HG03139 (cell line): ENCODE data around the gene FBXL17.
"Not testable (repeated sequence)": the region's sequence is repeated elsewhere in the genome, so short reads cannot be mapped to it uniquely, and the experiment has no call there.

Source experiments
- ATAC-seq: cut with Tn5 transposase; IDR thresholded peaks from one replicate; pipeline ENCODE4 v1.9.1; 2021; ENCODE audit not compliant: unreplicated experiment

Gene FBXL17

DNA sequence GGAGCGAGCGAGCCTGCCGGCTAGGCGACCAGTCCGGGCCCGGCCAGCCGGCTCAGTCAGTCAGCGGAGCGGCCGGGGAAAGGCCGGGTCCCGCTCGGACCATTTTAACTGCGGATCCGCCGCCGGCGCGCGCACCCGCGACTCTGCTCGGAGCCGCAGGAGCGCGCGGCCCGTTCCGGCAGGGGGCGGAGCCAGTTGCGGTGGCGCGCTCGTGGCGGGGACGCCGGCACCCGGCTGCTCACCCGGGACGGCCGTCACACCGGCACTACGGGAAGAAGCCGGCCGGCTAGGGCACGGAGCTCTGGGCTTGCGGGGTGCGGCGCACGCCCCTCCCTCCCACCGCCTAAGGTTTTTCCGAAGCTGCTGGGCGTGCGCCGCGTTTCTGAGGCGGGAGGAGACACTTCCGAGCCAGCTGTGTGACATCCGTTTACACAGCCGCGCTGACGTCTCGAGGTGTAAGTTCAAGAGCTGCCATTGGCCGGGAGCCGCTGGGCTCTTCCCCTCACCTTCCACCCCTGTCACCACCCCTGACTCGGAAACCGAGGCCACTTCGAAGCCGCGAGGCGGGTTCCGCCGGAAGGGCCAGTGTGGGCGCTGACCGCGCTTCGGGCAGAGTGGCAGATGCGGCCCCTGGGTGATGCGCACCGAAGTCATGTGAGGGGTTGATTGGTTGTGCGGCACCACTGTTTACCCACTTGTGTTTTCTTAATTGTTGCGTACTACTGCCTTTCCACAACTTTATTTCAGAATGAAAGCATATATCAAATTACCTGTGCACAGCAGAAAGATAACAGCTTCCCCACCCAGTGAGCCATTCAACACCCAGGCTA, at the start of gene FBXL17:
TSS of gene FBXL17 (minus strand) at position 145 of the 830 bp plus-strand sequence.
- ATAC-seq = peak; percentile 73

DNA sequence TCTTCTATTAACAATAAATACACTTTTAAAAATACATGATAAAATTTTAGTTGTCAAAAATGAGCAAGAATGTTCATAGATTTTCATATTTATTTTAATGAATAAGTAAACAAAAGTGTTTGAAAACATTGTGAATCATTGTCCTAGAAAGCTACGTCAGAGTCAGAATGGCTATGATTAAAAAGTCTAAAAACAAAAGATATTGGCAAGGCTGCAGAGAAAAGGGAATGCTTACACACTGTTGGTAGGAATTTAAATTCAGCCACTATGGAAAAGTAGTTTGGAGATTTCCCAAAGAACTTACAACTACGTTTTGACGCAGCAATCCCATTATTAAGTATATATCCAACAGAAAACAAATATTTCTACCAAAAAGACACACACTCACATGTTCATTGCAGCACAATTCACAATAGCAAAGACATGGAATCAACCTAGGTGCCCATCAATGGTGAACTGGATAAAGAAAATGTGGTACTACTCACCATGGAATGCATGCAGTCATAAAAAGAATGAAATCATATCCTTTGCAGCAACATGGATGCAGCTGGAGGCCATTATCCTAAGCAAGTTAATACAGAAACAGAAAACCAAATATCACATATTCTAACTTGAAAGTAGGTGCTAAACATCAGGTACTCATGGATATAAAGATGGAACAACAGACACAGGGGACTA, 49.2 kb upstream of the FBXL17 start:
- no peak for ATAC-seq

DNA sequence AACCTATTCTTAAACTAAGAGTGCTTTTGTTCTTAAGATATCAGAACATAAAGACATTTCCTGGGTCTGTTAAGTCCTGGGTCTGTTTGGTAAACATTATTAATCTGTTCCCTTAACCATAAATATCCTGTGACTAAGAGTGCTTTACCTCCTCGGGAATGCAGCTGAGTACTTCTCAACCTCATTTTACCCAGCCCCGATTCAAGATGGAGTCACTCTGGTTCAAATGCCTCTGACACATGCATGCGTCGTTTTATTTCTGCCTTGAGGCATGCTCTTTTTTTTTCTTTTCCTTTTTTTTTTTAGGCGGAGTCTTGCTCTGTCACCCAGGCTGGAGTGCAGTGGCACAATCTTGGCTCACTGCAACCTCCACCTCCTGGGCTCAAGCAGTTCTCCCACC, 39.8 kb upstream of the FBXL17 start:
- ATAC-seq = no peak

DNA sequence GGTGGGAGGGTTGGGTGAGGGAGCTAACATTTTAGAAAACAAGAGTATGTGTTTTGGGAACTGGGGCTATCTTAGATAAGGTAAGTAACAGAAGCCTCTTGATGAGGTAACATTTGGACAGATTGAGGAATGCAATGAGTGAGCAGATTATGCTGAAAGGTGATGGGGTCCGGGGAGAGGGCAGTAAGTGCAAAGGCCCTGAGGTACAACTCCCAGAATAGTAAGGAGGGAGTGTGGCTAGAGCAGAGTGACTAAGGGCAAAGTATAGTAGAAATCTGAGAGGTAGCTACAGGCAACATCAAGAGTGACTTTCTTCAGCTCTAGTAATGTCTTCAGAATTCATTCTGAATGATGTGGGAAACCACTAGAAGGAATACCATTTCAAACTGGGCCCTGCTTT, 38.9 kb upstream of the FBXL17 start:
- no peak for ATAC-seq

DNA sequence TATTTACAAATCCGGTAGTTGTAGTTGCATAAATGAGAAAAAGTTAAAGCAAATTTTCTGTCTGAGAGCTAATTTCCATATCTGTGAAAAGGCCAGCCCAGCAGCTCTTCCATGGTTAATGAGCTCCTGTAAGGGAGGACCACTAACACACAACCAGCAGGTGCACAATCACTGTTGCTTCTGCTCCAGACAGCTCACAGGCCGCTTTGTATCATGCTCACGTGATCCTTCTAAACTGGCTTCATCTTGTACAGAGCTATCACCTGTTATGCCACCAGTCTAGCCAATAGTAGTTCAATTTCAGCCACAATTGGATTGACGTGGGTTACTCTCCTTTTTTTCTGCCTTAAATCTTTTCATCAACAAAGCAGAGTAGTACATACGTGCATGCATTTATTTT, 38.3 kb upstream of the FBXL17 start:
- ATAC-seq = no peak

DNA sequence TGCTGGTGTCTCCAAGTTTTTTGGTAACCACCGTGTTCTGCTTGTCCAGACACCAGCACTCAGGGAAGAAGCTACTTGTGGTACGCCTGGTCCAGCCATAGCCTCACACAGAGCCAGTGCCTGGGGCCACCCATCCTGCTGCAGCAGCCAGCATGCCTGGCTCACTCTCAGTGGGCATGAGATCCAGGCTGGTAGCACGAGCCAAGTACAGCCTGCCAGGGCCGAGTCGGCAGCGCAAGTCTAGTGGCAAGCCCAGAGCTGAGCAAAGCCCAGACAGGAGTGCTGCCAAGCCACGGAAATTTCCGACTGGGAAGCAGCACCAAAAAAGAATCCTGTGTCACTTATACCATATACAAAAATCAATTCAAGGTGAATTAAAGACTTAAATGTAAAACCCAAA, 36.3 kb upstream of the FBXL17 start:
- ATAC-seq = no peak

DNA sequence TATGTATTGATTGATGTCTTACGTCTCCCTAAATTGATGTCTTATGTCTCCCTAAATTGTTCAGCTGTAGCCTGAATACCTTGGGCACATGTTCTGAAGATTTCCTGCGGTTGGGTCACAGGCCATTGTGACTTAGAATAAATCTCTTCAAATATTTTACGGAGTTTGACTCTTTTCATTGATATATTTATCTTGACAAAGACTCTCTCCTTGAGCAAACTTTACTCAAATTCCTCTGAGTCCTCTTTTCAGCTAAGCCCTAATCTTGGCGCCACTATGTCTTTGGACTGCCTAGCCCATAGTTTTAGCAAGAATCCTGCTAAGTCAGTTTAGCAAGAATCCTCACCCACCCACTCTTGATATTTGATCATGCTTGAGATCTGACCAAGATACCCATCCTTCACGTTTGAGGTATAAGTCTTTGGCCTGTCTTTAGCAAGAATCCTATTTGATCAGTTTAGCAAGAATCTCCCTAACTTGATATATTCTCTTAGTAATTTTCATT, 35.3 kb upstream of the FBXL17 start:
- no peak for ATAC-seq

DNA sequence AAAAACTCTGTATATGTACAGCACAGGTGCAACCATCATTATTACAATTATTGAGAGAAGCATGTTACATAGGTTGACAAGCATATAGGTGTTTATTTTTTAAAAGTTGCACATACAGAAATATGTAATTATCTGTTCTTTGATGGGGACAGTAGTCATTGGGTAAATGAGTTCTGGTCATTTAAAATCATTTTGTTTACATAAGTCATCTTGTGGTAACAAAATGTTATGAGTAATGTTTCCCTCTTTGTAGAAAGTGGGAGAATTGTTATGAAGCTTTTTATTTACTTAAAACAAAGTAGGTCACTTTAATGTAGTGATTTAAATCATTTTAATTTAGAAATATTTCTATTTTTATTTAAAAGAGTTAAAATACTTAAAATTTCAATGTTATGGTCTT, 33.8 kb upstream of the FBXL17 start:
- no peak for ATAC-seq

DNA sequence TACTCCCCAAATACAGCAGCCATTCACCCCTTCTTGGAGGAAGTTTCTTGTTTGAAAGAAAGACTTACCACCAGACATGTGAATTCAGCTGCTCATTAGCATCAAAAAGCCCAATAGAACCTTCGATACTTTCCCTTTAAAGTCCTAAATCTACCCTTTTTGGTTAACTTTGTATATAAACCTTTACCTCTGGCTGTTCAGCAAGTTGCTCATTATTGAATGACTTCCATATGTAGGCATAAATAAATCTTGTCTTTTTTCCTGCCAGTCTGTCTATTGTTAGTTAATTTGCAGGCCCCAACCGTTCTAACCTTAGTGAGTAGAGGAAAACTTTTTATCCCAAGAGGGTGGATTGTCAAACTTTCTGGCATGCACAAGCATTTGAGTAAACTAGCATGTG, 27.9 kb upstream of the FBXL17 start:
- no peak for ATAC-seq

DNA sequence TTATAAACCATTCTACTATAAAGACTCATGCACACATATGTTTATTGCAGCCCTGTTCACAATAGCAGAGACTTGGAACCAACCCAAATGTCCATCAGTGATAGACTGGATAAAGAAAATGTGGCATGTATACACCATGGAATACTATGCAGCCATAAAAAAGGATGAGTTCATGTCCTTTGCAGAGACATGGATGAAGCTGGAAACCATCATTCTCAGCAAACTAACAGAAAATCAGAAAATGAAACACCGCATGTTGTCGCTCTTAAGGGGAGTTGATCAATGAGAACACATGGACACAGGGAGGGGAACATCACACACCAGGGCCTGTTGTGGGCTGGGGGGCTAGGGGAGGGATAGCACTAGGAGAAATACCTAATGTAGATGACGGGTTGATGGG, 23.3 kb upstream of the FBXL17 start:
- not testable (repeated sequence) for ATAC-seq

DNA sequence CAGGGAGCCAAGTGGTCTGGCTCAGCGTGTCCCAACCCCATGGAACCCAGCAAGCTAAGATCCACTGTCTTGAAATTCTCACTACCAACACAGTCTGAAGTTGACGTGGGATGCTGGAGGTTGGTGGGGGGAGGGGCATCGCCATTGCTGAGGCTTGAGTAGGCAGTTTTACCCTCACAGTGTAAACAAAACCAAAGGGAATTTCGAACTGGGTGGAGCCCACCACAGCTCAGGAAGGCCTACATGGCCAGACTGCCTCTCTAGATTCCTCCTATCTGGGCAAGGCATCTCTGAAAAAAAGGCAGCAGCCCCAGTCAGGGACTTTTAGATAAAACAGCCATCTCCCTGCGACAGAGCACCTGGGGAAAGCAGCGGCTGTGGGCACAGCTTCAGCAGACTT, 17.1 kb upstream of the FBXL17 start:
- no peak for ATAC-seq

DNA sequence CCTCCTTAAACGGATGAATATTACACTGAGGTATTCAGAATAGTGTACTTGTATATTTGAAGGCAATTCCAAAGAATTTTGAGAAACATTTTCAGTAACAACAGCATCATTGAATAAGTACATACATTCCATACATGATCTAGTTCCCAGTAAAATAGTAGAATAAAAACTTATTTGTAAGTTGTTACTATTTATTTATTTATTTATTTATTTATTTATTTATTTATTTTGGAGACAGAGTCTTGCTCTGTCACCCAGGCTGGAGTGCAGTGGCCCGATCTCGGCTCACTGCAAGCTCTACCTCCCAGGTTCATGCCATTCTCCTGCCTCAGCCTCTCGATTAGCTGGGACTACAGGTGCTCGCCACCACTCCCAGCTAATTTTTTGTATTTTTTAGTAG, 14.9 kb upstream of the FBXL17 start:
- not testable (repeated sequence) for ATAC-seq

DNA sequence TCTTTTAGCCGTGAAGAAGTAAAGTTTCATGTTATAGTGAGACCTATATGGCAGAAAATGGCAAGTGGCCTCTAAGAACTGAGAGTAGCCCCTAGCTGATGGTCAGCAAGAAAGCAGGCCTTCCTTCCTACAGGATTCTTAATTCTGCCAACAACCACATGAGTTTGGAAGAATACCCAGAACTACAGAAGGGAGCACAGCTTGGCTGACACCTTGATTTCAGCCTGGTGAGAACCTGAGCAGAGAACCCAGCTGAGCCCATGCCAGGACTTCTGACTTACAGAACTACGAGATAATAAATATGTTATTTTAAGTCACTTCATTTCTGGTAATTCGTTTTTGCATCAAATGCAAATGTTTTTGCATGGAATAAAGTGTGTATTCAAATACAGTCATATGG, 5.9 kb upstream of the FBXL17 start:
- ATAC-seq = no peak

DNA sequence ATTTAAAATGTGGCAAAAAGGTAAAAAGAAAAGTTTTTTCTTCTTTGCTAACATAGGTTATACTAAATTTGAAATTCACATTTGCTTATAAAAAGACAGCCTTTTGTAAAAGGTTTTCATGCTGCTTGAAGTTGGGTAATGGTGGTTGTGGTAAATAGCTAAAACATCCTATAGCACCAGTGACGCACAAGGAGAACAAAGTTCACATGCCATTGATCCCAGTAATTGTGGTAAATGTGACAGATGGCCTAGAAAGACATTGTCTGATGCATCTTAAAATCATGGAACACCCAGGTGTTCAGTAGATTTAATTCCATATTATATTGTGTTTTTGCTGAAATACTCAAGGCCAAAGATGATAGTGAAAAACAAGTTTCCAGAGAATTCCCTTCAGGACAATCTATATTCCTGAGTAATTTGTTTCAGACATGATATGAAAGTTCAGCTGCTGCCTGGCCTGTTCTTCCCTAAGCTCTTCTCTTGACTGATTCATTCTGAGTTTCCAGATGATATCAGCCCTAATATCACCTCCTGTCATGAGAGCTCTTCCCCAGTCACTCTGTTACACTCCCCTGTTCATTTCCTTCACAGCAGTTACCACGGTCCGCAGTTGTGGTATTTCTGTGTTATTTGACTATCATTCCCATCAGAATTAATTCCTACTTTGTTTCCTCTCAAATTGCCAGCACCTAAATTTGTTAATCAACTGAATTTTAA, 4.6 kb upstream of the FBXL17 start:
- ATAC-seq = no peak

DNA sequence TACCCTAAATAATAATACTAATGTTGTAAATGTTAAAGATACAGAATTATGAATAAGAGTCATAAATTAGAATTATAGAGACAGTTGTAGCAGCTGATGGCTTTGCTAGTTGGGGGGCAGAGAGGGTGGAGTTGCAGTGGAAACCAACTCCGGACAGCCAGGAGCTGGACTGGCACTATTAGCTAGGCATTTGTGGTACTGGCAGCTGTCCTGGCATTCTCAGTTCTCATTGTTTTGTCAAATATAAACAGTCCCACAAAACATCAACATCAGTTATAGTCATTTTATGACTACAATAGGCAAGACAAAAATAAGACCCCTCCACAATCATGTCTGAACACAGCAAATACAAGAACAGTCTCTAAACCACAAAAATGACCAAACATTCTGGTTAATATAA, 2.8 kb upstream of the FBXL17 start:
- no peak for ATAC-seq

DNA sequence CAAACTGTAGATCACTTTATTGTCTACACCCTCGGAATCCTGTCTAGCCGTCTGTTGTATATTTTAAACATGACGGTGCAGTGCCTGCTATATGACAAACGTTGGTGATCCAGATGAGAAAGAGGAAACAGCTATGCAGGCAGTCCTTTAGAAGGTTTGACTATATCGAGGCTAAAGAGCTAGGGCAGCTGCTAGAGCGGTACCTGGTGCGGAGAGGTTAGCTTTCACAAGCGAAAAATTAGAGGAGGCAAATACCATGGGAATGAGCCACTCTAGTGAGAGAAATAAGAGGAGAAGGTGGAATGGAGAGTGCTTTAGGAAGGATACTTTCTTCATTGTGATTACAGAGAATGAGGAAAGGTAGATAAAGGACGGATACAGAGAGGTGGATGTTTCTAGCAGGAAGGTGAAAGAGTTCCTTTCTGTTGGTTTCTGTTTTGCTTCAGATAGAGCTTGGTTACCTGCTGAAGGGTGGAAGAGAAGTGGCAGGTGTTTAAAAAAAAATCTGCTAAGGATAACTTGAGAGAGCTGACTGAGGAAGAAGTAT, 959 bp upstream of the FBXL17 start:
- no peak for ATAC-seq

DNA sequence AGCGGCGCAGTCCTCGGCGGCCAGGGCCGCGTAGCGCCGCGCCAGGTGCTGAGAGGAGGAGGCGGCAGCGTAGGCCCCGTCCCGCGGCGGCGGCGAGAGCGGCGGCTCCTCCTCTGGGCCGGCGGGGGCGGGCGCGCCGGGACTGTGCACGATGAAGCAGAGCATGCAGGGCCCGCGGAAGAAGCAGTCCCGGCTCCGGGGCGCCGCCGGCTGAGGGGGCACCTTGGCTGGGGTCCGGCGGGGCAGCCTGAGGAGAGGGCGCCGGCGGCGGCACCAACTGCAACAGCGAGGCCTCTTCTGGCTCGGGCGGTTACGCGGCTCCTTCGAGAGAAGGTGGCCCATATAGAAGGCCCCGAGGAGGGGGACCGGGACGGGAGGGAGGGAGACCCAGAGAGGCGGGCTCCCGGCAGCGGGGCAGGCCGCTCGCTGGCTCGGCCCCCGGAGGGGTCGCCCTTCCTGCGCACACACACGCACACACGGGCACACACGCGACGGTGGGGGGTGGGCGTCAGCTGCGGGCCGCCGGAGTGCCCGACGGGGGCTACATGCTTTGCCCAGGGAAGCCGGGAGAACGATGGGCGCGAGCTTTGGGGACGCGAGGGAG, 446 bp downstream of the FBXL17 start:
- ATAC-seq = peak; percentile 36

DNA sequence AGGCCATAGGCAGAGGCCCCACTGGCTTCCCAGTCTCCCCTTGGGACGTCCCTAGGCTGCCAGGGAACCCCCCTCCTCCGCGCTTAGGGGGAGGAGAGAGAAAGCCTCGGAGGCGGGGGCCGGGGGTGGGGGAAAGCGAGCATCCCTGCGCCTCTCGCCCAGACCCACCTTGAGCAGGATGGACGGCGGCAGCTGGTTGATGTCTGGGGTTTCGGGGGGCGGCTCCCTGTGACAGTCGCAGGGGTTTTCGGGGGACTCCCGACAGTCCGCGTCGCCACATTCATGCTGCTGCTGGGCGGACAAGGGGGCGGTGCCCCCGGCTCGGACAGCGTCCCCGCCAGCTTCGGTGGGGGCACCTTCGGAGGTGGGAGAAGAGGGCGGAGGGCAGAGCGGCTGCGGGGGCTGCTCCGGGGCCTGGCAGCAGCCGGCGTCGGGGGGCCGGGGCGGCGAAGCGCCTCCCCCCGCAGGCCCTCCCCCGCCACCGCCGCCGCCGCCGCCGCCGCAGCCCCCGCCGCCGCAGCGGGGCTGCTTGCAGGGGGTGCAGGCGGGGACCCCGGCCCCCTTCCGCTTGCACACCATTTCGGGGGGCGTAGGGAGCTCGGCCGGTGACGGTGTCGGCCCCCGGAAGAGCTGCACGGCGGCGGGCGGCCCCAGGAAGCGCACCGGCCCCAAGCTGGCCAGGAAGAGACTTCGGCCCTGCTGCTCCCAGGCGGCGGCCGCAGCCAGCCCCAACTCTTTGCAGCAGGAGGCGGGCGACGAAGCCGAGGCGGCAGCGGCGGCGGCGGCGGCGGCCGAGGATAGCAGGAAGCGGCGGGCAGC, 1.2 kb downstream of the FBXL17 start:
- ATAC-seq = peak; percentile 22

DNA sequence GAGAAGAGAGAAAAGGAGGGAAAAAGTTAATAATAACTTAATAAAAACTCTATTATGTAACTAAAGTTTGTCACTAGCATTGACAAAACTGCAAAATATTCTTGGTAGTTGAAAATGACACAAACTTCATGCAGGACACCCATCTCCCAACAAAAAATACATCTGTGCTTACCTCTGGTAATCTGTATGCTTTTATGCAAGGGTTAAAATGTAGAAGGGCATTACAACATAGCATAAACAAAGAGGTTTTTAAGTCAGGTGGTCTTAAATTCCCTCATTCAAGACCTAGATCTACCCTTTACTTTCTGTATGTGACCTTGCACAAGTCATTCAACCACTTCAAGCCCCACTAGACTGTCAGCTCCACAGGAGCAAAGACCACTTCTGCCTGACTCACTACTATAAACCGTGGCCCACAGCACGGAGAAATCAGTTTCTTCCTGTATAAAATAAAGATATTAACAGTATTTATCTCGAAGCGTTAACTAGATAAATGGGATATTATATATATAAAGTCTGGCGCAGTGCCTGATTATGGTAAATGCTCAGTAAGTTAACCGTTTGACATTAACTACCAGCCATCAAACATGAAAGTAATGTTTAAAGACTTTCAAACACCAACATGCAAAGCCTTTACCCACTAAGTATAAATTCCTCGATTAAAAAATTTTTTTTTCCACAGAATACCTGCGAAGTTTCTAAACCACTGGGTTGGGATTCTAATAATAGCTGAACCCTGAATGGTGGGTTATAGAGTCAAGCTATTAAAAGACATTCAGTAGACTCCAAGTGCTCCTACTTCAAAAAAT, 2.0 kb downstream of the FBXL17 start:
- no peak for ATAC-seq
